SK-N-SH (cell line): ENCODE results near the gene SLC6A3. TPM values are rescaled to one million over a fixed set of nuclear protein-coding genes. Genes with fewer than 3 reads are reported as not detected.

Experiments
- CTCF ChIA-PET: fragments of 300-600, 350-600 bp; formaldehyde crosslinking; extraction: SDS; loops from one replicate; lab custom pipeline; 2021; lab: Yijun Ruan, JAX
- POLR2A ChIA-PET: fragments of 350-600 bp; sonication (Branson Sonifier 250); formaldehyde crosslinking; extraction: SDS; loops from one replicate; lab custom pipeline; 2020; ENCODE audit warnings: antibody characterized with exemption, inconsistent platforms; lab: Yijun Ruan, JAX
- DNase-seq: peaks from one replicate; pipeline ENCODE4 v3.0.0; 2012
- H2AFZ ChIP-seq: fragments of 200-600 bp; sonication (generic); 2 replicates; pipeline ENCODE4 v1.8.1; 2016; ENCODE audit warnings: antibody characterized with exemption, mild to moderate bottlenecking, low read depth
- H3F3A ChIP-seq: fragments of 200-600 bp; sonication (generic); replicated peaks from 2 replicates; pipeline ENCODE3; 2016; ENCODE audit warnings: antibody characterized with exemption, mild to moderate bottlenecking; ENCODE audit not compliant: insufficient read depth
- H3K27ac ChIP-seq, 2 experiments: fragments of 200-500 bp in 1 of 2; fragments of 200-600 bp in 1 of 2; sonication (Bioruptor generic) in 1 of 2; sonication (generic), shearing (Covaris generic) in 1 of 2; 2 replicates each; pipeline versions ENCODE4 v1.5.1 to v1.6.1; 2014 to 2016; ENCODE audit warnings: low read depth in 2 of 2, inconsistent platforms in 1 of 2, low read length in 1 of 2, mild to moderate bottlenecking in 1 of 2, mixed read lengths in 1 of 2
- H3K27me3 ChIP-seq: fragments of 200-600 bp; sonication (generic), shearing (Covaris generic); 2 replicates; pipeline ENCODE4 v1.6.1; 2016; ENCODE audit warnings: mixed run types; ENCODE audit not compliant: insufficient read depth
- H3K36me3 ChIP-seq, 2 experiments: fragments of 200-500 bp in 1 of 2; fragments of 200-600 bp in 1 of 2; sonication (Bioruptor generic) in 1 of 2; sonication (generic) in 1 of 2; replicated peaks in 1 of 2; 2 replicates each; pipeline versions ENCODE3 to v1.5.1; 2014 to 2016; ENCODE audit warnings: low read length in 1 of 2, mild to moderate bottlenecking in 1 of 2; ENCODE audit not compliant: insufficient read depth in 2 of 2, control insufficient read depth in 1 of 2
- H3K4me1 ChIP-seq, 2 experiments: fragments of 200-500 bp in 1 of 2; fragments of 200-600 bp in 1 of 2; sonication (Bioruptor generic) in 1 of 2; sonication (generic), shearing (Covaris generic) in 1 of 2; 2 replicates each; pipeline versions ENCODE4 v1.5.1 to v1.6.1; 2014 to 2016; ENCODE audit warnings: low read depth in 1 of 2, low read length in 1 of 2, mixed run types in 1 of 2; ENCODE audit not compliant: insufficient read depth in 2 of 2, control insufficient read depth in 1 of 2
- H3K4me2 ChIP-seq: fragments of 200-600 bp; sonication (generic), shearing (Covaris generic); 2 replicates; pipeline ENCODE4 v1.6.1; 2017; ENCODE audit warnings: mixed run types
- H3K4me3 ChIP-seq, 2 experiments: fragments of 200-500 bp in 1 of 2; fragments of 200-600 bp in 1 of 2; sonication (Bioruptor generic) in 1 of 2; sonication (generic), shearing (Covaris generic) in 1 of 2; 2 replicates each; pipeline versions ENCODE4 v1.5.1 to v1.8.1; 2014 to 2016; ENCODE audit warnings: low read depth in 2 of 2, inconsistent platforms in 1 of 2, low read length in 1 of 2, mild to moderate bottlenecking in 1 of 2, mixed read lengths in 1 of 2, moderate library complexity in 1 of 2
- H3K79me2 ChIP-seq: fragments of 200-600 bp; sonication (generic); 2 replicates; pipeline ENCODE4 v1.8.1; 2017; ENCODE audit warnings: mild to moderate bottlenecking; ENCODE audit not compliant: insufficient read depth
- H3K9ac ChIP-seq: fragments of 200-600 bp; sonication (generic); 2 replicates; pipeline ENCODE4 v1.6.1; 2017; ENCODE audit warnings: mixed run types
- H3K9me2 ChIP-seq: fragments of 200-600 bp; sonication (generic); 2 replicates; pipeline ENCODE4 v1.6.1; 2017; ENCODE audit warnings: mixed run types
- H3K9me3 ChIP-seq: fragments of 200-600 bp; sonication (generic); 2 replicates; pipeline ENCODE4 v1.6.1; 2017; ENCODE audit warnings: mixed run types, mild to moderate bottlenecking, moderate library complexity
- H4K20me1 ChIP-seq: fragments of 200-600 bp; sonication (generic); 2 replicates; pipeline ENCODE4 v1.6.1; 2017; ENCODE audit warnings: mild to moderate bottlenecking, mixed run types; ENCODE audit not compliant: insufficient read depth
- CHD2 ChIP-seq: fragments of 150-350 bp; IDR thresholded peaks from 2 replicates; pipeline ENCODE4 v1.6.1; 2018; ENCODE audit warnings: low read length; ENCODE audit not compliant: partially characterized antibody
- FOSL2 ChIP-seq: IDR thresholded peaks from 2 replicates; pipeline ENCODE4 v1.4.0; 2012; ENCODE audit warnings: low read depth, mild to moderate bottlenecking, moderate library complexity, borderline replicate concordance
- FOXJ3 ChIP-seq: sonication (generic); formaldehyde crosslinking; IDR thresholded peaks from 2 replicates; pipeline ENCODE4 v1.5.1; 2020; ENCODE audit warnings: mild to moderate bottlenecking, missing genetic modification reagents
- GABPA ChIP-seq: IDR thresholded peaks from 2 replicates; pipeline ENCODE4 v1.4.0; 2012; ENCODE audit warnings: low read depth, mild to moderate bottlenecking
- IRF3 ChIP-seq: fragments of 150-350 bp; IDR thresholded peaks from 2 replicates; pipeline ENCODE4 v1.6.1; 2016; ENCODE audit warnings: mild to moderate bottlenecking, low read depth, low read length
- MEF2A ChIP-seq: IDR thresholded peaks from 2 replicates; pipeline ENCODE4 v1.4.0; 2012; ENCODE audit warnings: low read depth, borderline replicate concordance
- MXI1 ChIP-seq: IDR thresholded peaks from 2 replicates; pipeline ENCODE4 v1.6.1; 2012; ENCODE audit warnings: mild to moderate bottlenecking, low read depth, low read length, improper control_type of control experiment
- POLR2AphosphoS5 ChIP-seq: IDR thresholded peaks from 2 replicates; pipeline ENCODE4 v1.6.1; 2012; ENCODE audit warnings: low read depth, low read length
- RCOR1 ChIP-seq: fragments of 150-350 bp; IDR thresholded peaks from 2 replicates; pipeline ENCODE4 v1.6.1; 2017; ENCODE audit warnings: antibody characterized with exemption, low read length
- RFX5 ChIP-seq: IDR thresholded peaks from 2 replicates; pipeline ENCODE4 v1.6.1; 2012; ENCODE audit warnings: mild to moderate bottlenecking, improper control_type of control experiment, low read length
- RXRA ChIP-seq: IDR thresholded peaks from 2 replicates; pipeline ENCODE4 v1.4.0; 2012; ENCODE audit warnings: low read depth, mild to moderate bottlenecking, borderline replicate concordance
- SIN3A ChIP-seq: IDR thresholded peaks from 2 replicates; pipeline ENCODE4 v1.6.1; 2012; ENCODE audit warnings: low read depth, mild to moderate bottlenecking, low read length, moderate library complexity, borderline replicate concordance
- TAF1 ChIP-seq: IDR thresholded peaks from 2 replicates; pipeline ENCODE4 v1.6.1; 2012; ENCODE audit warnings: low read depth, mild to moderate bottlenecking, low read length, moderate library complexity, borderline replicate concordance
- TCF12 ChIP-seq: IDR thresholded peaks from 2 replicates; pipeline ENCODE4 v1.4.0; 2012
- TEAD4 ChIP-seq: IDR thresholded peaks from 2 replicates; pipeline ENCODE4 v1.4.0; 2012; ENCODE audit warnings: mild to moderate bottlenecking, borderline replicate concordance; ENCODE audit not compliant: insufficient read depth
- YY1 ChIP-seq: IDR thresholded peaks from 2 replicates; pipeline ENCODE4 v1.4.0; 2012; ENCODE audit warnings: low read depth, mild to moderate bottlenecking
- ZBTB33 ChIP-seq: IDR thresholded peaks from 2 replicates; pipeline ENCODE4 v1.4.0; 2012; ENCODE audit warnings: low read depth, borderline replicate concordance
- WGBS: methylation state at CpG from one replicate; pipeline ENCODE4 v1.1.6; 2017; ENCODE audit warnings: low lambda C conversion rate; 5-methylcytosine and 5-hydroxymethylcytosine counted together
- polyA plus RNA-seq, 3 experiments: library from polyadenylated mRNA; depleted of rRNA; stranded (reverse); fragments of >200 nt; gene quantifications; 2 replicates each; pipeline ENCODE4 v1.2.3, GENCODE V29; 2012
- TF ChIP-seq, protein P1 (sequence below): fragments of 200-600 bp; sonication (generic); IDR thresholded peaks from 2 replicates; pipeline ENCODE4 v1.6.1; 2017; ENCODE audit warnings: antibody characterized with exemption, mild to moderate bottlenecking, moderate library complexity
- TF ChIP-seq, protein P2 (sequence below): IDR thresholded peaks from 2 replicates; pipeline ENCODE4; 2012
- TF ChIP-seq, protein P3 (sequence below): IDR thresholded peaks from 2 replicates; pipeline ENCODE4 v1.4.0; 2012; ENCODE audit warnings: low read depth, borderline replicate concordance

SLC6A3 gene
- polyA plus RNA-seq, 1 of the 3 experiments (the other 2 are of a cell fraction), result not detected

DNA sequence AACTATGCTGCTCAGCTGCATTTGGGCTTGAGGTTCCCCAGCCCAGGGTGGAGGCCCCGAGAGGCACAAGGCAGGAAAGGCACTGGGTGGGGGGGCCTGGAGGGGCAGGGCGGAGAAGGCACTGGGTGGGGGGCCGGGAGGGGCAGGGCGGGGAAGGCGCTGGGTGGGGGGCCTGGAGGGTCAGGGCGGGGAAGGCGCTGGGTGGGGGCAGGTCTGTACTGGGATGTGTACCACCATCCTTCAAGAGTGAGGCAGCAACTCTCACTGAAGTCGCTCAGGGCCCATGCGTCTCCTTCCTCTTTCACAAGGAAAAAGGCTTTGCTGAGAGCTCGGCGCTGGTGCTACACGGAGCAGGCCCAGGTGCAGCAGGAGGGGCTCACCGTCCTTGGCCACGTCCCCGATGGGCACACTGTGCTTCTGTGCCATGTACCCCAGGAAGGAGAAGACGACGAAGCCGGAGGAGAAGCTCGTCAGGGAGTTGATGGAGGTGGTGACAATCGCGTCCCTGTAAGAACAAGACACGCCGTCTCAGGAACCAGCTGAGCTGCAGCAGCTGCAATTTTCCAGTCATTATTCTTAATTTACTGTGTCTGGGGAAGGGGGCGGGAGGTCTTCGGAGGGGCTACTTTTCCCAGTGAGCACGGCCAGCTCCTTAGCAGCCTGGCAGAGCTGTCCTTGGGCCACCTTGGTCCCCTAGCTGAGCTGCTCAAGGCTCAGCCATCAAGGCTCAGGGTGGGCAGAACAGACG, 30.8 kb downstream of the SLC6A3 start:
- CTCF ChIA-PET, result interaction anchor here (0.6 to 0.9 kb wide), 3 partner anchors 34 to 163 kb away, joined by 3 to 4 read pairs (median 3); no protein-coding TSS in a partner anchor
- WGBS, result 36% methylated on average over 25 of the region's 27 CpGs
- Histone ChIP-seq H3K36me3 (no peaks in the 10 kb centered on the region), H2AFZ (no peak overlapping the region), H3K9ac (no peak overlapping the region), H3K4me2 (no peak overlapping the region), H3K79me2 (no peaks in the 10 kb centered on the region)
- peak; percentile 75 for DNase-seq
- TF ChIP-seq SIN3A (no peak), CHD2 (no peak), FOXJ3 (no peak), YY1 (no peak), RCOR1 (no peak), TCF12 (no peak), ZBTB33 (no peak), GABPA (no peak), RFX5 (no peak), RXRA (no peak)
- TF ChIP-seq, protein P1, sequence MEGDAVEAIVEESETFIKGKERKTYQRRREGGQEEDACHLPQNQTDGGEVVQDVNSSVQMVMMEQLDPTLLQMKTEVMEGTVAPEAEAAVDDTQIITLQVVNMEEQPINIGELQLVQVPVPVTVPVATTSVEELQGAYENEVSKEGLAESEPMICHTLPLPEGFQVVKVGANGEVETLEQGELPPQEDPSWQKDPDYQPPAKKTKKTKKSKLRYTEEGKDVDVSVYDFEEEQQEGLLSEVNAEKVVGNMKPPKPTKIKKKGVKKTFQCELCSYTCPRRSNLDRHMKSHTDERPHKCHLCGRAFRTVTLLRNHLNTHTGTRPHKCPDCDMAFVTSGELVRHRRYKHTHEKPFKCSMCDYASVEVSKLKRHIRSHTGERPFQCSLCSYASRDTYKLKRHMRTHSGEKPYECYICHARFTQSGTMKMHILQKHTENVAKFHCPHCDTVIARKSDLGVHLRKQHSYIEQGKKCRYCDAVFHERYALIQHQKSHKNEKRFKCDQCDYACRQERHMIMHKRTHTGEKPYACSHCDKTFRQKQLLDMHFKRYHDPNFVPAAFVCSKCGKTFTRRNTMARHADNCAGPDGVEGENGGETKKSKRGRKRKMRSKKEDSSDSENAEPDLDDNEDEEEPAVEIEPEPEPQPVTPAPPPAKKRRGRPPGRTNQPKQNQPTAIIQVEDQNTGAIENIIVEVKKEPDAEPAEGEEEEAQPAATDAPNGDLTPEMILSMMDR, result no peak
- TF ChIP-seq, all 33 proteins: peak for 0
- no peaks in the 10 kb centered on the region for H3K27me3 ChIP-seq
- POLR2A ChIA-PET, result no interaction called here
- H3K27ac ChIP-seq, result no peak overlapping the region
- no peaks in the 10 kb centered on the region for H4K20me1 ChIP-seq
- H3K4me1 ChIP-seq, result no peaks in the 10 kb centered on the region
- H3F3A ChIP-seq, result no peaks in the 10 kb centered on the region
- no peaks in the 10 kb centered on the region for H3K9me3 ChIP-seq
- no peaks in the 10 kb centered on the region for H3K9me2 ChIP-seq
- H3K4me3 ChIP-seq, result no peak overlapping the region

GRCh38 chr5:1413611-1414241, 31.5 kb downstream of the SLC6A3 start:
- no peaks in the 10 kb centered on the region for H3K4me1 ChIP-seq
- H3K79me2 ChIP-seq, result no peaks in the 10 kb centered on the region
- WGBS, result 64% methylated on average over 7 of the region's 23 CpGs
- H3K36me3 ChIP-seq, result no peaks in the 10 kb centered on the region
- H3K27me3 ChIP-seq, result no peaks in the 10 kb centered on the region
- ChIA-PET POLR2A (no interaction called here), CTCF (interaction anchor here (0.6 kb wide), 1 partner anchor 162 kb away, joined by 4 read pairs; no protein-coding TSS in a partner anchor)
- no peaks in the 10 kb centered on the region for H3F3A ChIP-seq
- DNase-seq, result no peak
- H3K27ac ChIP-seq, result no peak overlapping the region
- no peaks in the 10 kb centered on the region for H3K9me3 ChIP-seq
- H2AFZ ChIP-seq, result no peak overlapping the region
- H3K4me2 ChIP-seq, result no peak overlapping the region
- H4K20me1 ChIP-seq, result no peaks in the 10 kb centered on the region
- no peak overlapping the region for H3K9ac ChIP-seq
- no peaks in the 10 kb centered on the region for H3K9me2 ChIP-seq
- no peak overlapping the region for H3K4me3 ChIP-seq
- TF ChIP-seq FOXJ3 (no peak), YY1 (no peak), FOSL2 (no peak), POLR2AphosphoS5 (no peak), RCOR1 (no peak), TAF1 (no peak), MXI1 (no peak), MEF2A (no peak), TEAD4 (no peak), IRF3 (no peak), RXRA (no peak)
- TF ChIP-seq, protein P2, sequence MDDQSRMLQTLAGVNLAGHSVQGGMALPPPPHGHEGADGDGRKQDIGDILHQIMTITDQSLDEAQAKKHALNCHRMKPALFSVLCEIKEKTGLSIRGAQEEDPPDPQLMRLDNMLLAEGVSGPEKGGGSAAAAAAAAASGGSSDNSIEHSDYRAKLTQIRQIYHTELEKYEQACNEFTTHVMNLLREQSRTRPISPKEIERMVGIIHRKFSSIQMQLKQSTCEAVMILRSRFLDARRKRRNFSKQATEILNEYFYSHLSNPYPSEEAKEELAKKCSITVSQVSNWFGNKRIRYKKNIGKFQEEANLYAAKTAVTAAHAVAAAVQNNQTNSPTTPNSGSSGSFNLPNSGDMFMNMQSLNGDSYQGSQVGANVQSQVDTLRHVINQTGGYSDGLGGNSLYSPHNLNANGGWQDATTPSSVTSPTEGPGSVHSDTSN, result no peak
- TF ChIP-seq, protein P3, sequence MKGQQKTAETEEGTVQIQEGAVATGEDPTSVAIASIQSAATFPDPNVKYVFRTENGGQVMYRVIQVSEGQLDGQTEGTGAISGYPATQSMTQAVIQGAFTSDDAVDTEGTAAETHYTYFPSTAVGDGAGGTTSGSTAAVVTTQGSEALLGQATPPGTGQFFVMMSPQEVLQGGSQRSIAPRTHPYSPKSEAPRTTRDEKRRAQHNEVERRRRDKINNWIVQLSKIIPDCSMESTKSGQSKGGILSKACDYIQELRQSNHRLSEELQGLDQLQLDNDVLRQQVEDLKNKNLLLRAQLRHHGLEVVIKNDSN, result no peak
